Stimulated activated CD4-positive, alpha-beta T cell treated with anti-CD3 and anti-CD28 coated beads, Interleukin-2, amount 100 ng/mL, for 48 hours (primary cell): ENCODE measurements around the gene GPR26.

Experiments
- DNase-seq, 2 donors: peaks; one replicate each; pipeline ENCODE4 v3.0.0-alpha.2; 2020

Gene GPR26

DNA sequence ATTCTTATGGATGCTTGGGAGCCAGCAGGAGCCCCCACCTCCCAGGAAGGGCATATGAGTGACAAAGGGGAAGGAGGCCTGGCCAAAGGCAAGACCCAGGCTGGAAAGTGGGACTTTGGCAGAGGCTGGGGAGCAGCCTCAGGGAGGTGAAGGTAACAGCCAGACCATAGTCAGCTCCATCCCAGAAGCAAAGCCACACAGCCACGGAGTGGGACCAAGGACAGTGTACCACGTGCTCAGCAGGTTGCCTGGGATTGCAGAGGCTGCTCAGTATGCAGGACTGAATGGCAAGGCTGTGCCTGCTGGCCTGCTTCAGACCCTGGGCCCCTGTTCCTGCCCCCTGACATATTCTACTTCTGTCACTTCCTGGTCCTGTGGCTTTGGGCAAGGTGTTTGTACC is 17.6 kb upstream of the GPR26 start:
- DNase-seq: no peak

DNA sequence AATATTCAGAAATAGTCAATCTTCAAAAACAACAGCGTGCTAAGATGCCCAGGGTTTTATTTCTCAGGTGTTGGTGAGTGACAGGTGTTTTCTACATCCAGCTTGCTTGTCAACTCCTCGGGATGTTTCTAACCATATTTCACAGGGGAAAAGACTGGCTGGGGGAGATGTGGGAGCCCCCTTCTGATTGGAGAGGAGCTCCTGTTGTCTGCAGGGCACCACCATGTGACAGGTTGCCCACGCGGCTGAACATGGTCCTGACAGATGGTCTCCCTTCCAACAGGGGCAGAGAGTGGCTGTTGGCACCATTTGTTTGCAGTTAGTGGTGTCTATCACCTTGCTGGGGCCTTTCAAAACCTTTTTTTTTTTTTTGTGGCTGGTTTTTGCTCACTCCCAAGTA is 16.5 kb upstream of the GPR26 start:
- DNase-seq: no peak

DNA sequence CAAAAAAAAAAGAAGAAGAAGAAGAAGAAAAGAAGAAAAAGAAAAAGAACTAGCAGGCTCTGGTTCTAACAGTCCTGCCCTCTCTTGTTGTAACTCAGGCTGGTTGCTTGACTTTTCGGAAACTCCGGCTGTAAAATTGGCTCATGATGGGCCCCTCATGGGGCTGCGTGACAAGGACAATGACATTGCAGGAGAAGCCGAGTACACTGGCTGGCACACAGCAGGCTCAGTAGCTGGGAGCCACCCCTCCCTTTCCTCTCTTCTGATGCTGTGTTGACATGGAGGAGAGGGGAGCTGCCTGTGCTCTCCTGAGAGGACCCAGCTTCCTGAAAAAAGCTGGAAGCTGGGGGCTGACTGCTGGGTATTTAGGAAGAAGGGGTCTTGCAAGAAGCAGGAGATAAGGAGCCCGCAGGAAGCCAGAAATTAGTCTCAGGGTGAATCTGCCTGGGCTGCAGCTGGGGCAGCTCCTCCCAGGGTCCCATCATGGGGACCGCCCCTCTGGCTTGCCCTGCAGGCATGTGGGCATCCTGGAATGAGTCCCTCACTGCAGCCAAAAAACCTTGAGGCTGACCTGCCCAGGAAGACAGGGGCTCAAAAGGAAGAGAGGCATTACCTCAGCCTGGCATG is 14.6 kb upstream of the GPR26 start:
- DNase-seq: no peak

DNA sequence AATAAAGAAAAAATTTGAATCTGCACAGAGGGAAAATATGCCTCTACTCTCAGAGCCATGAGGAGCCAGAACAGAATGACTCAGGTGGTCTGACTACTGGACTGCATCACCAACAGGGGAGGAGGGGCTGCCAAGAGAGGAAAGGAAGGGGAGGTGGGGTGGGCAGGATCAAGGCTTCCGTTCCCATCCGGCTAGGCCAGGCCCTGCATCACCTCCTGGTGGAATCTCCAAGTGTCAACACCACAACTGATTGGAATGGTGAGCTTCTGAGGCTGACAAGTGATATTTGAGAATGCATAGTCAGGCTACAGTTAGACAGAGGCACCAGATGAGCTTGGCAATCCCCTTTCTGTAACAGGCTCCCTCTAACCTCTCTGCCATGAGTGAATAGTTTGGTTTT is 10.4 kb upstream of the GPR26 start:
- DNase-seq: no peak

DNA sequence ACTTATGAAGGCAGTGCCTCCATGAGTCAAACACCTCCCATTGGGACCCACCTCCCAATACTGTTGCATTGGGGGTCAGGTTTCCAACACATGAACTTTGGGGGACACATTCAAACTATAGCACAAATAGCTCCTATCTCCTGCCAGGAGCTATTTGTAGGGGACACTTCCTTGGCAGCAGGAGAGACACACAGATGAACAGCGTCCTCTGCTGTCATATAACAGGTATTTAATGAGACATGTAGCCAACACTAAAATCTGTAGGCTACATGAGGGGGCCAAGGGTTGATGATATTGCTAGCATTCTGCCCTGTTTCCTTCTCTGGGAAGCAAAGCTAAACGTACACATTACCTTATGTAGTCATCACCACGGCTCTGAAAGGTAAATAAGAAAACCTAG is 2.6 kb upstream of the GPR26 start:
- no peak for DNase-seq

DNA sequence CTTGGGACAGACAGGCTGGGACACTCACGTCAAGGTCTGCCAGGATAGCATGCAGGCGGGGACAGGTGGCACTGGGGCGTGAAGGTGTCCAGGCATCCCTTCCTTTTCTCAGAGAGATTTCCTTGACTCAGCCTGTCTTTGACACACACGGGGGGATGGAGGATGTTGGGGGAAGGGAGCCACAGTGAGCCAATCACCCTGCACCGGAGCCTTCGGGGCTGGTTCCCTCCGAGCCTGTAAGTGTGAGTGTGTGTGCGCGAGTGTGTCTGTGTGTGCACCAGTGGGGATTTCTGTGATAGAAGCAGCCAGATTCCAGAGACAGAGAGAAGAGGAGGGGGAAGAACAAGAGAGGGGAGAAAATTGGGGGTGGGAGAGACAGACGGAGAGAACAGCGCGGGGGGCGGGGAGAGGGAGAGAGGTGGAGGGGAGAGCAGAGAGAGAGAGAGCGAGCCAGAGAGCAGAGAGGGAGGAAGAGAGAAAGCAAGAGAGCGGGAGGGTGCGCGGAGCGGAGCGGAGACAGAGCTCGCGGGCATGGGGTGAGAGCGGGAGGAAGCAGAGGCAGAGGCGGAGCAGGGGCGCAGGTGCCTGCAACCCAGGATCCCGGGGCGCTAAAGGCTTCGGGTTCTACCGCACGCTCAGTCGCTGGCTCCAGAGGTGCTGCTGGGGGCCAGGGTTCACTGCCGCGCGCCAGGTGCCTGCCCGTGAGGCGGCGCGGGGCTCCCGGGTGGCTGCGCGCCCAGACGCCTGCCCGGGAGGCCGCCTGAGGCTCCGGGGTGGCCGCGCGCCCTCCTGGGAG is 466 bp upstream of the GPR26 start:
- DNase-seq: no peak

DNA sequence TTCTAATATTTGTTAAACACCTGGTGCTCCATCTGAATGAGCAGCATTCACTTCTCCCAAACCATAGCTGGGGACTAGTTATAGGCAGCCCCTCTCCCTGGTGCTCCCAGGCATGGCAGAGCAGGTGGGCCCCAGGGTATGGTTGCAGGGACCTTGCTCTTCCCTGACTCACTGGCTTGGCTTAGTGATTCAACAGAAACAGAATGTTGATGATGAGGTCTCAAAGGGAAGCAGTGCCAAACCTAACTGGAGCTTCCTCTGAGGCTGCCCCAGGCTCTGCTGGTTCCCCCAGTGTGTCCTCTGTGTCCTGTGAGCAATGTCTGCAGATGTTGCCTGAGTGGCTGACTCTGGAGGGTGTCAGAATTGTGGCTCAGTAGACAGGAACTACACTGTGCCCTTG is 3.7 kb downstream of the GPR26 start:
- DNase-seq: no peak

DNA sequence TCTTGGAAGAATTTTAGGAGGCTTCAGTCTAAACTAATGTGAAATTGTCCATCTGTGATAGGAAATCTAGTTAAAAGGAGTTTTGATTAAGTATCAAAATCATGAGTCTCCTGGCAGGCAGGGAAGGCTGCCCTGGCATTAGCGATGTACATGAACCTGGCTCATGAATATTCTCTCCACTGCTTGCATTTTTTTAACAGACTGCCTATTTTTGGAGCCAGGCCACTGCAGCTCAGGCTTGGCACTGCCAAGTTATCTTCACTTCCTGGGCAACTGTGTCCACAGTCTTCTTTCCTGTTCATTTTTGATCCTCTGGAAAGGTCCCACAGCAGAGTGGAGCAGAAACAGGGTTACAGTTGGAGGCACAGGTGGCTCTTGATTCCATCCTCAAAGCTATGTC is 7.0 kb downstream of the GPR26 start:
- no peak for DNase-seq

DNA sequence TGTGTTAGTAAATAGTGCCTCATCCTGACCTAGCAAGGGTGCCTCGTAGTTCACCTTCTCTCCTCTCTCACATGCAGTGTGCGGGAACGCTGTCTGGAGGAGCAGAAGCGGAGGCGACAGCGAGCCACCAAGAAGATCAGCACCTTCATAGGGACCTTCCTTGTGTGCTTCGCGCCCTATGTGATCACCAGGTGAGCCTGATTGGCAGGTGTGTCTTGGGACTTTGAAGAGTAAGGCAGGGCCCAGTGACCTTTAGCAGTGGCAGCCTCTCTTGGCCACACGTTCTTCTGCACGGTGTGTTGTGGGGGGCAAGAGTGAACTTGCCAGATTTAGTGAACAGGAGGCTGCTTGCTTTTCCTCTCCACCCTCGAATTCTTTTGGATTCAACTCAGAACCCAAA is 8.6 kb downstream of the GPR26 start:
- DNase-seq: no peak

DNA sequence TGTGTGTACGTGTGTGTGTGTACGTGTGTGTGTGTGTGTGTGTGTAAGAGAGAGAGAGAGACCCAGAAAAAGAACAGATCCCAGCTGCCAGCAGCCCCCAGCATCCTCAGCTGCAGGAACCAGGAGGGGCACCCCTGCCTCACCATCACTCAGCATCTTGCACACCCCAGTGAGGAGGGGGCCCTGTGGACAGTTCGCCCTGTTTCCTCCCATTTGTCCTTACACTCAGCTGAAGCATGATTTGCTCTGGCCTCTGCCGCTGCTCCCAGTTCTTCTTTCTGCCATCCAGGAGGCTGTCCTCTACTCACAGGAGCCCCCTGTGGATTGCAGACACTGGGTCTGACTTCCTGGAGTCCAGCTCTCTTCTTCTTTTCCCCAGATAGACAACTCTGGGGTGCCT is 9.7 kb downstream of the GPR26 start:
- no peak for DNase-seq

DNA sequence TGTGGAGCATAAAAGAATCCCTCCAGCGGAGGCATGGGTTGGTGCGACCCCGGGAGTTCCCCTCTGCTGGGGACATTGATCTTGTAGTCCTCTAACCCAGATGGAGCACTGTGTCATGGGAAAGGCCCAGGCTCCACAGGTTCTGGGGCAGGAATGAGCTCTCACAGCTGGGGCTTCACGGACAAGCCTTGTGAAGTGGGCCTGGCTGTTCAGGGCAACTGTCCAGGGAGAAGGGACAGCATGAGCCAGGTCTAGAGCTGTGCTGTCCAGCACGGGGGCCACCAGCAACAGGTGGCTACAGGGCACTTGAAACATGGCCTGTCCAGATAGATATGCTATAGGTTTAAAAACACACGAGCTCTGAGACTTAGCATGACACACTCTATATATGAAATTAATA is 11.4 kb downstream of the GPR26 start:
- DNase-seq: no peak

DNA sequence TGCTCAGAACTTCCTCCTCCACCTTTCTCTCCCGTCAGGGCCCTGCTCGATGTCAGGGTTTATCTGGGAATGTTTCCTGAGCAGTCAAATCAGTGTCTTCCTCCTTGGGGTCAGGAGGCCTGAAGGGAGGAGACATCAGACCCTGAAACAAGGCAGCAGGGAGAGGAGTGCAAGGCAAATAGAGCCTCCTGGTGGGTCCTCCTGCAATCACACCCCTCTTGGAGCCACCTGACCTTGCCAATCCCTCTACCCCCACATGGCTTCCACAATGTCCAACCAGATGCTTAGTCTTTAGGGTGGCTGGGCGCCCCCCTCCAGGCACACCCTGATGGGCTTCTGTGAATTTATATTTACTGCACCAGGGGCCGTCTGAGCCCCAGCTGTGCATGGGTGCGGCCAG is 12.2 kb downstream of the GPR26 start:
- no peak for DNase-seq

DNA sequence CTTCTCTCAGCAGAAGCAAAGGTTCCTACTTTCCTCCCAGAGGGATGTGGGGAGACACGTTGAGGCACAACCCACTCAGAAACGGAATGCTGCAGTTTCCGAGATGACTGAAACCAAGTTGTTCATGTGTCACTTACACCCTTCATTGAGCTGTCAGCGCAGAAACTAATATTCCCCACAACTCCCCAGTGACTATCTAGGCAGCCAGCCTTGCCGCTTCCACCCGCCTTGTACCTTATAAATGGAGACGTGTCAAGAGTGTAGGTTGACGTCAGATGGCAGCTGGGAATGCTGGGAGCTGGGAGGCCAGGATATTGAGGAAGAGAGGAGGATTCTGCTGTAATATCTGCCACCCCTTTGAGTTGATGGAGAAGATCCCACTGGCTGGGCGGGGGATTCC is 15.1 kb downstream of the GPR26 start:
- no peak for DNase-seq

DNA sequence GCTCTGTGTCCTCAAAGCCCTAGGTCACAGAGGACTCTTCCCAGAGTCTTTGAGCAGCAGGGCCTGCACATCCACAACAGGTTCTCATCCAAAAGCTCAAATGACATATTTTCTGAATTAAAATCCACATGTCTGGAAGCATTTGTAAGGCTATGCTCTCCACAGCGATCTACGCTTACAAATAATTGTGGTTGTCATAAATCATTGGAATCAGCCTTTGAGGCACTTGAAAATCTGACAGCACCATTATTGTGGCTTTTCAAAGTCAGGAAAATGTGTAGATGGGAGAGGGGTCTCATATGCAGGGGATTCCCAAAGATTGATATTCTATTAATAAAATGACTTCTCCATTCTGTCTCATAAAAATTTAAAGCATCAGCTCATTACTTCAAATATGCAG is 16.3 kb downstream of the GPR26 start:
- no peak for DNase-seq

DNA sequence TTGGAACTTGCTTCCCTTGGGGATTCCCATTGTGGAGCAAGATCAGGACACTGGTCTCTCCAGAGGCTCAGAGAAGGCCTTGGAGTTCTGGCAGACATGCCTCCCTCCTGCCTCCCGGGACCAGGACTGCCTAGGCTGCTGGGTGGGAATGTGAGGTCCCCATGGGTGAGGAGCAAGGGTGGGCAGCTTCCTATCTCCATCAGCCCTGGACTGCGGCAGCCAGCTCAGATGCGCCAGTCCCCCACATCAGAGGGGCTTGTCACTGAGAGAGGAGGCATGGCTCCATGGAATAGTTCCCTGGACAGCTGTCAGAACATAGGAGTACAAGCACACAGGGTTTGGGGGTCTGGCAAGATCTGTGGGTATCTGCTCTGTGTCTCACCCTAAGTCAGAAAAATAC is 17.3 kb downstream of the GPR26 start:
- DNase-seq: no peak

DNA sequence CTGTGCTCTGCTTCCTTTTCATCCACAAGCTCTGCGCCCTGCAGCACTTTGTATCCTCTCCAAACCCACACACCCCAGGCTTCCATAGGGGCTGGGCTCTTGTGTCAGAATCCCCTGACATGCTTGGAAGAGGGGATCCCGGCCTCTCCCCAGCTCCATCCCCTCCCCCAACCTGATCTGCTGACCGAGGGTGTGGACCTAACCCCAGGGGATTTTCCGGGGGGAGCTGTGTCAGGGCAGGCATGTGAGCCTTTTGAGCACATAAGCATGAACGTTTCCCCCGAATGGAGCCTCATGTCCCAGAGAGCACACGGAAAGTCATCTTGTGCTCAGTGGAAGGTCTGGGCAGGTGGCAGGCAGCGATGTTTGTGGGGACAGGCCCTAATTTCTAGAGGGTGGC is 17.7 kb downstream of the GPR26 start:
- no peak for DNase-seq

DNA sequence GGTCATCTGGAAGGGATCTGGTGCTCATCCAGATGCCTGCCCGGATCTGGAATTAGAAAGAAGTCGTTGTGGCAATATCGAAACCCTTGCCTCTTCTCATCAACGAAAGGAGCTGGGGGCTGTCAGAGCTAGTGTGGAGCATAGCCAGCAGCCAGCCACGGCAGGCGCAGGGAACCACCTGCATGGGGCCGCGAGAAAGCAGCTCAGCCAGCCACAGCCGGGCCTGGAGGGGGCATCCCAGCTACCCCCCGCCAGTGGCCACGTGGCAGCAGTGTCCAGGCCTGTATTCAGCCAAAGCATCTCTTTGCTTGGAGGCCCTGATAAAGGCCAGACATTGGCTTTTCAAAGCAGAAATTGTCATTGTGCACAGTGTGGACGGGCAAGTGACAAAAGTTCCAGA is 19.1 kb downstream of the GPR26 start:
- no peak for DNase-seq

DNA sequence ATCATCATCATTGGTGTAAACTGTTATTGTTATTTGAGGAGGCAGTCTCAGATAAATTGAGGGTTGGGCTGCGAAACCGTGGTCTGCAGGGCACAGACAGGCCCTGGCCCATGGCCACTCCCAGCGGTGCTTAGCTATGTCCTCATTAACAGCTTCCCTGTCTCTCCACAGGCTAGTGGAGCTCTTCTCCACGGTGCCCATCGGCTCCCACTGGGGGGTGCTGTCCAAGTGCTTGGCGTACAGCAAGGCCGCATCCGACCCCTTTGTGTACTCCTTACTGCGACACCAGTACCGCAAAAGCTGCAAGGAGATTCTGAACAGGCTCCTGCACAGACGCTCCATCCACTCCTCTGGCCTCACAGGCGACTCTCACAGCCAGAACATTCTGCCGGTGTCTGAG is 21.6 kb downstream of the GPR26 start:
- DNase-seq: no peak

DNA sequence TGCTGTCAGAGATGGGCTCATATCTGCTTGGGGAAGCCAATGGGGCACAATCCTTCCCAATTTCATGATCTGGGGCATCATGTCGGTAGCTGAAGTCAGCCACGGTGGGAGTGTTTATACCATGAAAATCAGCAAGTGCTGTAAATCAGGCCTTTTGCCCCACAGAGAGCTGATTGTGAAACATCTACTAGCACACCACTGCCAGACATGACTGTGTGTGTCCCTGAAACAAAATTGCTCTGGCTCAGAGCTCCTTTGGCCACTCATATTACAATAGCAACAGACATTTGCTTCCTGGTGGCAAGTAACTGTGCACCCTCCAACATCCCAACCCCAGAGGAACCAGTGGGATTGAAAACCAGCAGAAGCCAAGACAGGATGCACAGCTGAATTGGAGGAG is 23.7 kb downstream of the GPR26 start:
- DNase-seq: no peak

DNA sequence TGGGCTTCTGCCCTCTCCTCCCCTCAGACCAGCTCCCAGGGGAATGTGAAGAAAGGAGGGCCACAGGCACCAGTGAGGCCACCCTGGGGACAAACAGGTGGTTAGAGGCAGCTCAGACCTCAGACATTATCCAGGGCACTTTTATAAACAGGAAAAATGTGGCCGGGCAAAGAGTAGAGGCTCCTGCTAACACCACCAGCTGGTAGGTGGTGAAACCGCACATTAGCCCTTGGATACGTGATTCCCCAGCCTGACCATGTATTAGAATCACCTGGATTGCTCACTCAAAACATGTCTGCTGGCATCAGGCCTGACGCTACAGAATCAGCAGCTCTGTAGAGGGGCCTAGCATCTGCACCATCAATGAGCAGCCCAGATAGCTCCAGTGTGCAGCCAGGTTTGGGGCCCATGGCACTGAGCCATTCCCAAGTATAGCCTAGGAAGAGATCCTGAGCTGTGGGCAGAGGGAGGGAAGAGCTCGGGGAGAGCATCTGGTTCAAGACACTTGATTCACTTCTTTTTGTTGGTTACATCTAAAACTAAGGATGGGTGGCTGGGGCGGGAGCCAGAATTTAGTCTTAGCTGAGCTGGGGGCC is 37.1 kb downstream of the GPR26 start:
- no peak for DNase-seq

DNA sequence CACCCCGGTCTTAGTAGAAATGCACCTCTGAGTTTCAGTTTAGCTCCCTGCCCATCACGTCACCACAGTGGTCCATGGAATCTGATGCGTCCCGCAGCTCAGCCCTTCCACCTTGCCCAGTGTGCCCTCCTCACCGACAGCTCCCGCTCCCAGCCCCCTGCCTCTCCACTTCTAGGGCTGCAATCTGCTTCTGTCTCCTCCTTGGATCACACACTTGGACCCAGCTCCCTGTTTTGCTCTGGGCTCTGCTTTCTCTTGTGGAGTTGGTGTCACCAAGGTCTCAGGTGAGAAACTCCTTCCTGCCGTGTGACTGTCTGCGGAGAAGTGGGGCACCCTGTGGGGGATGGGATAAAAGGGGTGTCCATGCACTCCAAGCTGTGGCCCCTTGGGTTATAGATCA is 37.9 kb downstream of the GPR26 start:
- DNase-seq: no peak

DNA sequence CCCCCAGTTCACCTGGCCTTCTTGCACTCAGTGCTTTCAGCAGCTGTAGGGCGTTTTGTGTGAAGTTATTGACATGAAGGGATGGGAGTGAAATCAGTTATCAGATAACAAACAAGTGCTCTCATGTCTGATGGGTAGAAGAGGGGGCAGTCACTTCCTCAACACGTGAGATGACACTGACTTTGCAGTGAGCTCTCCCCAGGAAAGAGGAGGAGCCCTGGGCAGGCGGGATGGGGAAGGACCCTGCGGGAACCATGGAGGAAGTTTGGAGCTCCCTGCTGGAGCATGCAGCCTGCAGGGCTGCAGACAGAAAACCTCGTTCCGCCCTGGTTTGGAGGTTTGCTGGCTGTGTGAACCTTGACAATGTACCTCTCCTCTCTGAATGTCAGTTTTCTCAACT is 38.7 kb downstream of the GPR26 start:
- DNase-seq: no peak

DNA sequence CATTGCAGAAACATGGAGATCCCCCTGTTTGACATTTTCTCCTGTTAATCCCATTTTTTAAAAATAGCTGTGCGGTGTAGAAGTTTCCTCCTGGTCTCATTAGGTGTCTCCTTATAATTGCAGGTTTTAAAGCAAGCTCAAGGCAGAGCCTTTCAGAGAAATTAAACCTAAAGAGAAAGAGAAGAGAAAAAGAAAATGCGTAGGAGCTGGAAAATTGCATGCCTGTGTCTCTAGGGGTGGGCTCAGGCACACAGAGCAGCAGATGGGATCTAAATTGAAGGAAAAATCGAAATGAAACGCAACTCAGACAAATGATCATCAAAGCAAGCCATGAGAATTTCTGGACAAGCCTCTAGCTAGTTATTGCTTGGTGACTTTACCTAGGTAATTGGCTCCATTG is 40.1 kb downstream of the GPR26 start:
- no peak for DNase-seq

DNA sequence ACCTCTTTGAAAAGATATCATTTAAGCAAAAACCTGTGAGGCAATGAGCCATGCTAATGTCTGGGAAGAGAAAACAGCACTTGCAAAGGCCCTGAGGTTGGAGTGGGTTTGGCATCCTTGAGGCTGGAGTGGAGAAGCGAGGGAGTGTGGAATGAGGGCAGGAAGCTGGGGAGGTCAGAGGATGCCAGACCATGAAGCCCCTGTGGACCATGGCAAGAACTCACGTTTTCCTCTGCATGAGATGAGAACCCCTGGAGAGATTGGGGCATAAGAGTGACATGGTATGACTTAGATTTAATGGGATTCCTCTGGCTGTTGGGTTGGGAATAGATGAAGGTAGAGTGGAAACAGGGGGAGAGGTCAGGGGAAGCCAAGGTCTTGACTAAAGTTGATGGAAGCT is 49.4 kb downstream of the GPR26 start:
- no peak for DNase-seq

DNA sequence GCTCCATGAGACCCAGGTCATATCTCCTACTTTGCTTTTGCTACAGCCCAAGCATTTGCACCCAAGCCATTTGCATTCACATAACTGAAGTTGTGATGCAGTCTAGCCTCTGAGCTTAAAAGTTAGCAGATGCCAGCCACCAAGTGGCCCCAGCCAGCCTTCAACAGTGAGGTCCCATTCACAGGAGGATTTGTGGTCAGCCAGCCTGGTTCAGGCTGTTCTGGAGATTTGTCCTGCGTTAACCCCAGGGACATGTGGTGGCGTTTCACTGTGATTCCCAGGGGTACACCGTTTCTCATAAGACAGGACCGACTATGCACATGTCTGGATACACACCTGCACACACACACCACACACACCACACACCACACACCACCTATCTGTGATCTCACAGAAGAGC is 51.2 kb downstream of the GPR26 start:
- no peak for DNase-seq
